HFF-Myc (cell line): ENCODE measurements around the gene WNT8B.

ENCODE experiments used
- DNase-seq: peaks from one replicate; pipeline ENCODE4 v3.0.0-alpha.2; 2011; ENCODE audit warnings: low read depth; ENCODE audit errors: extremely low read depth
- H3K4me3 ChIP-seq: replicated peaks from 2 replicates; pipeline ENCODE4 v1.5.1; 2011; ENCODE audit warnings: low read depth, mild to moderate bottlenecking, control low read depth, low read length
- TF ChIP-seq, protein P1 (sequence below): IDR thresholded peaks from 2 replicates; pipeline ENCODE4 v1.5.1; 2012; ENCODE audit warnings: mild to moderate bottlenecking, low read depth, low read length, control low read depth; ENCODE audit errors: missing control alignments

The WNT8B gene

DNA sequence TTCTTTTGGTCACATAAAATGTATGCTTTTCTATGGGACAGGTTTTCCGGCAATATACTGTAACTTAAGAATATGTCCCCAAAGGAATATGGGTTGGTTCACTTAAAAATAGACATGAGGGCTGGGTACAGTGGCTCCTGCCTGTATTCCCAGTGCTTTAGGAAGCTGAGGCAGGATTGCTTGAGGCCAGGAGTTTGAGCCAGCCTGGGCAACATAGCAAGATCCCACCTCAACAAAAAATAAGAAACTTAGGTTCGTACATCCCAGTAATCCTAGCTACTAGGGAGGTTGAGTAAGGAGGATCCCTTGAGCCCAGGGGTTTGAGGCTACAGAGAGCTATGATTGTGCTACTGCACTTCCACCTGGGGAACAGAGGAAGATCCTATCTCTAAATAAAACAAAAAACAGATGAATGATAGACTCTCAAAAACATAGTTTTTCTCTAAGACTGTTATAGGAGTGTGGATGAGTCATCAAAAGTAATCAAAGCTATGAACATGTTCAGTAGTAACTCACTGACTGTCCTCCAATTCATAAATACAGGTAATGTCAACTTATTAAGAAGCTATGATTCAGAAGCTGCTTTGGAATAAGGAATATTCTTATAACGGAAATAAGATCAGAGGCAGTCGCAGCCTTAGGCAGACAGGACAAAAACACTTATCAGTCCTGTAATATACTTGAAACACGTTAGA is 59.4 kb downstream of the WNT8B start:
- DNase-seq: no peak
- H3K4me3 ChIP-seq: no peak overlapping the region
- TF ChIP-seq, protein P1, sequence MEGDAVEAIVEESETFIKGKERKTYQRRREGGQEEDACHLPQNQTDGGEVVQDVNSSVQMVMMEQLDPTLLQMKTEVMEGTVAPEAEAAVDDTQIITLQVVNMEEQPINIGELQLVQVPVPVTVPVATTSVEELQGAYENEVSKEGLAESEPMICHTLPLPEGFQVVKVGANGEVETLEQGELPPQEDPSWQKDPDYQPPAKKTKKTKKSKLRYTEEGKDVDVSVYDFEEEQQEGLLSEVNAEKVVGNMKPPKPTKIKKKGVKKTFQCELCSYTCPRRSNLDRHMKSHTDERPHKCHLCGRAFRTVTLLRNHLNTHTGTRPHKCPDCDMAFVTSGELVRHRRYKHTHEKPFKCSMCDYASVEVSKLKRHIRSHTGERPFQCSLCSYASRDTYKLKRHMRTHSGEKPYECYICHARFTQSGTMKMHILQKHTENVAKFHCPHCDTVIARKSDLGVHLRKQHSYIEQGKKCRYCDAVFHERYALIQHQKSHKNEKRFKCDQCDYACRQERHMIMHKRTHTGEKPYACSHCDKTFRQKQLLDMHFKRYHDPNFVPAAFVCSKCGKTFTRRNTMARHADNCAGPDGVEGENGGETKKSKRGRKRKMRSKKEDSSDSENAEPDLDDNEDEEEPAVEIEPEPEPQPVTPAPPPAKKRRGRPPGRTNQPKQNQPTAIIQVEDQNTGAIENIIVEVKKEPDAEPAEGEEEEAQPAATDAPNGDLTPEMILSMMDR: no peak

DNA sequence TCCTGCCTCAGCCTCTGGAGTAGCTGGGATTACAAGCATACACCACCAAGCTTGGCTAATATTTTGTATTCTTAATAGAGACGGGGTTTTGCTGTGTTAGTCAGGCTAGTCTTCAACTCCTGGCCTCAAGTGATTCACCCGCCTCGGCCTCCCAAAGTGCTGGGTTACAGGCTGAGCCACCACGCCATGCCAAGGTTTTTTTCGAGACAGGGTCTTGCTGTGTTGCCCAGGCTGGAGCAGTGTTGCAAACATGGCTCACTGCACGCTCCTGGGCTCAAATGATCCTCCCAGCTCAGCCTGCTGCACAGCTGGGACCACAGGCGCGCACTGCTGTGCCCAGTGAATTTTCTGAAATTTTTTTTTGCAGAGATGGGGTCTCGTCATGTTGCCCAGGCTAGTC is 60.1 kb downstream of the WNT8B start:
- TF ChIP-seq, protein P1: no peak
- DNase-seq: no peak
- no peak overlapping the region for H3K4me3 ChIP-seq

DNA sequence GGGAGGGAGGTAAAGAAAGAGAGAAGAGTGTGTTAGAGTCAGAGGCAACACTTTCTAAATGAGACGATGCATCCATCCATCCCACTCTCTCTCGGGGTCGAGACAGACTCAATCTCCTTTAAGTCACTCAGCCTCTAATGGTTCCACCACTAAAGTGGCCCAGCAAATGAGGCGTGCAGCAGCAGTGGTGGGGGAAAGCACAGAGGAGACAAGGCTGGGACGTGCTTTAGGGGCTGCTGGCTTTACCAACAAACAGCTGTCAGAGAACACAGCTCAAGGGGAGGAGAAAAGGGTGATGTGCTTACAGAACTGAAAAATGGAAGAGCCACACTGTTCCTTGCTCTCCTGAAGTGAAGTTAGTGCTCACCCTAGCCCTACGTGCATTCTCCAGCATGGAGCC is 61.4 kb downstream of the WNT8B start:
- TF ChIP-seq, protein P1: no peak
- DNase-seq: no peak
- H3K4me3 ChIP-seq: no peak overlapping the region

DNA sequence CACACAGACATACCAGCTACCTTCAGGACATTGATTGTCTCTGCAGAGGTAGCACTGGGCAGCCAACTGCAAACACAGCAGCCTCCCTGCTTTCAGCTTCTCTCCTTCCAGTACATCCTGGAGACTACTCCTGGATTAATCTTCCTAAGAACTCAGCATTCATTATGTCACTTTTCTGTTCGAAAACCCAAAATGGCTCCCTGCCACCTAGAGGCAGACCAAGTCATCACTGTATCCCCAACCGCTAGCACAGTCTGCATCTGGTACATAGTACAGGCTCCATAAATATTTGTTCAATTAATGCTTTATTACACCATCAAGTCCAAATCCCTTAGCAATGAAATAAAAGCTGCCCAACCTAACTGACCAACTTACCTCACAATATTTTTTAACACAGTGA is 61.8 kb downstream of the WNT8B start:
- TF ChIP-seq, protein P1: peak; percentile 14
- no peak overlapping the region for H3K4me3 ChIP-seq
- DNase-seq: no peak

DNA sequence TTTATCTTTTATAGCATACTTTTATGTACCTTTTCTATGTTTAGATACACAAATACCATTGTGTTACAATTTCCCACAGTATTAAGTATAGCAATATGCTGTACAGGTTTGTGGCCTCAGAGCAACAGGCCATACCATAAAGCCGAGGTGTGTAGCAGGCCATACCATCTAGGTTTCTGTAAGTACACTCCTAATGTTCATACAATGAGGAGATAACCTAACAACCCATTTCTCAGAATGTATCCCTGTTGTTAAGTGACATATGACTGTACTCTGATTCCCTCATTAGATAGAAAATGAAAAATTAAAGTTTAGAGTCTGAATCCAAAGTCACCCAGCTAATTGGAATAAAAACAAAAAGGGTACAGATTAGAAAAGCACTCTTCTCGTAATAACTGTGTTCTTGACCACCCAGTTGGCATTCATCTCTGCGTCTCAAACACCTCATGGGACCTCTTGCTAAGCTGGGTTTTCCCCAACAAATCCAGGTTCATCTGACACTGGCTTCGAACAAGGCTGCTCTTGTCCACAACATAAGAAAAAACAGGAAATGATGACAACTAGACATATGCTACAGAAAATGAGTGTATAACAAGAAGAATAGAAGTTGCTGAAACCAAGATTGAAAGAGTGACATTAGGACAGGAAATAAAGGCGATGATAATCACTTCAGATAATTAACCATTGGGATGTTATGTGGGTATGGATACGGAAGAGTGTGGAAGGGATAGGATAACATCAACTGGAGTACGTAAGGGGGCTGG is 65.5 kb downstream of the WNT8B start:
- TF ChIP-seq, protein P1: no peak
- no peak for DNase-seq
- peak overlapping the region; percentile 91 for H3K4me3 ChIP-seq

DNA sequence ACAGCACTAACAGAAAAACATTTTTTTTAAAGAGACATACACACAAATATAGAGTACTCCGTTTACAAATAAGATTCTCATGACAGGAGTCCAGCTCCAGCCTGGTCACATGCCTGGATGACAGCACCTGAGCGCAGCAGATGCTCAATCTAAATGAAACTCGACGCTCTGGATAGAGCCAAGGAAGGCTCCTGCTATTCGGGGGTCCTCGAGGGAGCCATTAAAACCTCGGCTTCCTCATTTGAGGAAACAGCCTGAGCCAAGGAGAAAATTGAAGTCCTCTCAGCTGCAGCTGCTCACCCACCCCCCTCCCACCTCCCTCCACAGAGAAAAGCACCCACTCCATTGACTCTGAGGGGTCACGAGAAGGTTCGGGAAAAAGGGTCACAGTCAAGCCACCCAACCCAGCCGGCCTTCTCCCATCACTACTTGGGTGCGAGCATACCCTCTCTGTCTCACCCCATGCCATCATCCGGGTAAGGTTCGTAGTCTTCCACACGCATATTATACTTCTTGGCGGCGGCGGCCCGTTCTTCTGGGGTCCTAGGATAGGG is 66.2 kb downstream of the WNT8B start:
- TF ChIP-seq, protein P1: no peak
- no peak for DNase-seq
- H3K4me3 ChIP-seq: peak overlapping the region; percentile 91
